ENCODE results near the gene PTDSS2.

DNA sequence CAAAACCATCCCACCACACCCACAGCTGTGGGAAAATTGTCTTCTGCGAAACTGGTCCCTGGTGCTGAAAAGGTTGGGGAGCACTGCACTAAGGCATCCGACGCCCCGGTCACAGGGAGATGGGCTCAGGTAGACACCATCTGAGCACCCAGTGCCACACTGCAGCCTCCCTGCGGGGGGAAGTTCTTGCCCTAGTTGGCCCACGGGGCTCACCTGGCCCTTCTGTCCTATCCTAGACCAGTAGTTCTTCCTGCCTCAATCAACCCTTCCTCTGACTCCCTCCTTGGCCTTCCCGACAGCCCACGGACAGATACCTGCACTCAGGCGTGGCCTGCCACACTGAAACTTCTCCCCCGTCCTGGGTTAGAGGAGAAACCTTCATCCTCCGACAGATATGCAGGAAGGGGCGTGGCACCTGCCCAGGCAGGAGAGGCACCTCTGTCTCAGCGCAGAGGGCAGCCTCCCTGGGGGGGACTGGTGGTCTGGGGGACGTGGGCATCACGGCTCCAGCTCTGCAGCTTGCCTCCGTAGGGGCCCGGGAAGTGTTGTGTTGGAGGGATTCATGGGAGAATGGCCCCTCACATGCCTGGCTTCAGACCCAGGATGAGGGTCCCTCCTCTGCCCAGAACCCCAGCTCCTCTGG, 12.7 kb upstream of the PTDSS2 start:
- TF ChIP-seq CTCF (IDR thresholded peaks at IDR 0.05; ENCODE audit: low read depth, low read length, missing input control): no peak
- TF ChIP-seq TAF1 (conservative IDR thresholded peaks at IDR 0.05): no peak
- no peak for TF ChIP-seq HNF4A (conservative IDR thresholded peaks at IDR 0.05)
- no peak for TF ChIP-seq YY1 (IDR thresholded peaks at IDR 0.05)
- no peak for TF ChIP-seq GABPA (IDR thresholded peaks at IDR 0.05 in 1 of 2, conservative IDR thresholded peaks at IDR 0.05 in 1 of 2)
- no peak for TF ChIP-seq RAD21 (IDR thresholded peaks at IDR 0.05)
- TF ChIP-seq, protein P1, sequence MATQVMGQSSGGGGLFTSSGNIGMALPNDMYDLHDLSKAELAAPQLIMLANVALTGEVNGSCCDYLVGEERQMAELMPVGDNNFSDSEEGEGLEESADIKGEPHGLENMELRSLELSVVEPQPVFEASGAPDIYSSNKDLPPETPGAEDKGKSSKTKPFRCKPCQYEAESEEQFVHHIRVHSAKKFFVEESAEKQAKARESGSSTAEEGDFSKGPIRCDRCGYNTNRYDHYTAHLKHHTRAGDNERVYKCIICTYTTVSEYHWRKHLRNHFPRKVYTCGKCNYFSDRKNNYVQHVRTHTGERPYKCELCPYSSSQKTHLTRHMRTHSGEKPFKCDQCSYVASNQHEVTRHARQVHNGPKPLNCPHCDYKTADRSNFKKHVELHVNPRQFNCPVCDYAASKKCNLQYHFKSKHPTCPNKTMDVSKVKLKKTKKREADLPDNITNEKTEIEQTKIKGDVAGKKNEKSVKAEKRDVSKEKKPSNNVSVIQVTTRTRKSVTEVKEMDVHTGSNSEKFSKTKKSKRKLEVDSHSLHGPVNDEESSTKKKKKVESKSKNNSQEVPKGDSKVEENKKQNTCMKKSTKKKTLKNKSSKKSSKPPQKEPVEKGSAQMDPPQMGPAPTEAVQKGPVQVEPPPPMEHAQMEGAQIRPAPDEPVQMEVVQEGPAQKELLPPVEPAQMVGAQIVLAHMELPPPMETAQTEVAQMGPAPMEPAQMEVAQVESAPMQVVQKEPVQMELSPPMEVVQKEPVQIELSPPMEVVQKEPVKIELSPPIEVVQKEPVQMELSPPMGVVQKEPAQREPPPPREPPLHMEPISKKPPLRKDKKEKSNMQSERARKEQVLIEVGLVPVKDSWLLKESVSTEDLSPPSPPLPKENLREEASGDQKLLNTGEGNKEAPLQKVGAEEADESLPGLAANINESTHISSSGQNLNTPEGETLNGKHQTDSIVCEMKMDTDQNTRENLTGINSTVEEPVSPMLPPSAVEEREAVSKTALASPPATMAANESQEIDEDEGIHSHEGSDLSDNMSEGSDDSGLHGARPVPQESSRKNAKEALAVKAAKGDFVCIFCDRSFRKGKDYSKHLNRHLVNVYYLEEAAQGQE (IDR thresholded peaks at IDR 0.05): no peak
